ENCODE data around the gene RUNX2. TPM values are rescaled to one million over a fixed set of nuclear protein-coding genes. Genes with fewer than 3 reads are reported as not detected.

The RUNX2 gene
- total RNA-seq, 1 donor from 2014 or later: 26.1 TPM

GRCh38 chr6:45606831-45607400, 278.8 kb downstream of the RUNX2 start:
- no peak for DNase-seq (ENCODE audit: low read depth)
- H3K27ac ChIP-seq (ENCODE audit: low read depth, low read length): no peak overlapping the region
- no peak for TF ChIP-seq CTCF (IDR thresholded peaks at IDR 0.05; ENCODE audit: insufficient read depth, low read depth, low read length)
- no peak for TF ChIP-seq EZH2 (IDR thresholded peaks at IDR 0.05; ENCODE audit: insufficient read depth, low read length)
- H3K9ac ChIP-seq (ENCODE audit: low read length): no peak overlapping the region
- no peaks in the 10 kb centered on the region for H3K79me2 ChIP-seq (ENCODE audit: insufficient read depth, low read length)
- H3K4me1 ChIP-seq (ENCODE audit: insufficient read depth, low read length): peaks cover 11% of the 10 kb centered on the region
- Mint-ChIP-seq H3K4me3 (ENCODE audit: unreplicated experiment) (no peak overlapping the region), H3K27me3 (ENCODE audit: low read depth, unreplicated experiment) (no peaks in the 10 kb centered on the region), H3K36me3 (ENCODE audit: low read depth, unreplicated experiment) (peaks cover 2% of the 10 kb centered on the region), H3K27ac (ENCODE audit: unreplicated experiment) (no peak overlapping the region), H3K9me3 (ENCODE audit: unreplicated experiment) (peaks cover 2% of the 10 kb centered on the region), H3K4me1 (ENCODE audit: low read depth, unreplicated experiment) (peaks cover 24% of the 10 kb centered on the region)
- no peak overlapping the region for H2AFZ ChIP-seq (ENCODE audit: low read depth, low read length)
- no peak overlapping the region for H3K4me2 ChIP-seq (ENCODE audit: low read length)
- no peaks in the 10 kb centered on the region for H3K9me3 ChIP-seq (ENCODE audit: insufficient read depth, low read depth, low read length)
- H3K27me3 ChIP-seq (ENCODE audit: insufficient read depth, low read length): no peaks in the 10 kb centered on the region
- no peak overlapping the region for H3K4me3 ChIP-seq (ENCODE audit: insufficient read depth, low read depth, low read length)
- H4K20me1 ChIP-seq (ENCODE audit: insufficient read depth, low read length): no peaks in the 10 kb centered on the region
- no peaks in the 10 kb centered on the region for H3K36me3 ChIP-seq (ENCODE audit: insufficient read depth, low read length)
- no peak for FAIRE-seq

GRCh38 chr6:45607798-45608197, 279.7 kb downstream of the RUNX2 start:
- Mint-ChIP-seq H3K36me3 (ENCODE audit: low read depth, unreplicated experiment) (peaks cover 2% of the 10 kb centered on the region), H3K4me3 (ENCODE audit: unreplicated experiment) (no peak overlapping the region), H3K27me3 (ENCODE audit: low read depth, unreplicated experiment) (no peaks in the 10 kb centered on the region), H3K27ac (ENCODE audit: unreplicated experiment) (no peak overlapping the region), H3K9me3 (ENCODE audit: unreplicated experiment) (peaks cover 2% of the 10 kb centered on the region), H3K4me1 (ENCODE audit: low read depth, unreplicated experiment) (peaks cover 24% of the 10 kb centered on the region)
- TF ChIP-seq CTCF (IDR thresholded peaks at IDR 0.05; ENCODE audit: insufficient read depth, low read depth, low read length) (no peak), EZH2 (IDR thresholded peaks at IDR 0.05; ENCODE audit: insufficient read depth, low read length) (no peak)
- Histone ChIP-seq H3K27ac (ENCODE audit: low read depth, low read length) (no peak overlapping the region), H3K27me3 (ENCODE audit: insufficient read depth, low read length) (no peaks in the 10 kb centered on the region), H3K4me1 (ENCODE audit: insufficient read depth, low read length) (peaks cover 11% of the 10 kb centered on the region), H3K4me3 (ENCODE audit: insufficient read depth, low read depth, low read length) (no peak overlapping the region), H2AFZ (ENCODE audit: low read depth, low read length) (no peak overlapping the region), H3K79me2 (ENCODE audit: insufficient read depth, low read length) (no peaks in the 10 kb centered on the region), H3K4me2 (ENCODE audit: low read length) (no peak overlapping the region), H3K36me3 (ENCODE audit: insufficient read depth, low read length) (no peaks in the 10 kb centered on the region), H4K20me1 (ENCODE audit: insufficient read depth, low read length) (no peaks in the 10 kb centered on the region), H3K9me3 (ENCODE audit: insufficient read depth, low read depth, low read length) (no peaks in the 10 kb centered on the region), H3K9ac (ENCODE audit: low read length) (no peak overlapping the region)
- FAIRE-seq (no peak), DNase-seq (ENCODE audit: low read depth) (peak; percentile 52)

- DNase-seq (ENCODE audit: low read depth) (peak; percentile 70), FAIRE-seq (peak; percentile 29)
- Histone ChIP-seq H2AFZ (ENCODE audit: low read depth, low read length) (no peak overlapping the region), H3K36me3 (ENCODE audit: insufficient read depth, low read length) (no peaks in the 10 kb centered on the region), H3K4me2 (ENCODE audit: low read length) (peak overlapping the region; percentile 42), H3K4me1 (ENCODE audit: insufficient read depth, low read length) (peaks cover 11% of the 10 kb centered on the region), H3K27ac (ENCODE audit: low read depth, low read length) (peak overlapping the region; percentile 33), H3K9ac (ENCODE audit: low read length) (no peak overlapping the region), H4K20me1 (ENCODE audit: insufficient read depth, low read length) (no peaks in the 10 kb centered on the region), H3K4me3 (ENCODE audit: insufficient read depth, low read depth, low read length) (no peak overlapping the region), H3K27me3 (ENCODE audit: insufficient read depth, low read length) (no peaks in the 10 kb centered on the region), H3K79me2 (ENCODE audit: insufficient read depth, low read length) (no peaks in the 10 kb centered on the region), H3K9me3 (ENCODE audit: insufficient read depth, low read depth, low read length) (no peaks in the 10 kb centered on the region)
- TF ChIP-seq CTCF (IDR thresholded peaks at IDR 0.05; ENCODE audit: insufficient read depth, low read depth, low read length): no peak
- TF ChIP-seq EZH2 (IDR thresholded peaks at IDR 0.05; ENCODE audit: insufficient read depth, low read length): no peak
- H3K9me3 Mint-ChIP-seq (ENCODE audit: unreplicated experiment): peaks cover 2% of the 10 kb centered on the region
- H3K27ac Mint-ChIP-seq (ENCODE audit: unreplicated experiment): peak overlapping the region; percentile 84
- H3K27me3 Mint-ChIP-seq (ENCODE audit: low read depth, unreplicated experiment): no peaks in the 10 kb centered on the region
- peaks cover 2% of the 10 kb centered on the region for H3K36me3 Mint-ChIP-seq (ENCODE audit: low read depth, unreplicated experiment)
- no peak overlapping the region for H3K4me3 Mint-ChIP-seq (ENCODE audit: unreplicated experiment)
- H3K4me1 Mint-ChIP-seq (ENCODE audit: low read depth, unreplicated experiment): peaks cover 24% of the 10 kb centered on the region
These were observed 280.3 kb downstream of the RUNX2 start for GRCh38 chr6:45608252-45608913.
